Testis (tissue), 3 donors: Measurements from ENCODE around the gene SCAP. TPM values are rescaled to one million over a fixed set of nuclear protein-coding genes. Genes with fewer than 3 reads are reported as not detected.

Source experiments
- DNase-seq: peaks from one replicate; pipeline ENCODE4 v3.0.0-alpha.2; 2019
- H3K27ac ChIP-seq, 2 donors: fragments of 200-600 bp; sonication (generic); one replicate each; pipeline ENCODE4 v1.5.1; 2019
- H3K27me3 ChIP-seq: fragments of 200-600 bp; sonication (generic); one replicate; pipeline ENCODE4 v1.5.1; 2019
- H3K36me3 ChIP-seq: fragments of 200-600 bp; sonication (generic); one replicate; pipeline ENCODE4 v1.5.1; 2017; ENCODE audit warnings: low read depth; ENCODE audit errors: missing control alignments
- H3K4me1 ChIP-seq: fragments of 200-600 bp; sonication (generic); one replicate; pipeline ENCODE4 v1.5.1; 2019
- H3K4me3 ChIP-seq, 2 donors: fragments of 200-600 bp; sonication (generic); one replicate each; pipeline ENCODE4 v1.5.1; 2017 to 2019
- H3K9me3 ChIP-seq: fragments of 200-600 bp; sonication (generic); one replicate; pipeline ENCODE4 v1.5.1; 2017
- CTCF ChIP-seq, 3 experiments: fragments of 450-650 bp in 2 of 3; fragments of 200-600 bp in 1 of 3; sonication (generic) in 1 of 3; IDR thresholded peaks; one replicate each; pipeline ENCODE4 v1.5.1; 2016 to 2019; ENCODE audit warnings: antibody characterized with exemption in 3 of 3, mild to moderate bottlenecking in 2 of 3, moderate library complexity in 1 of 3
- POLR2A ChIP-seq: fragments of 450-650 bp; IDR thresholded peaks from one replicate; pipeline ENCODE4 v1.6.1; 2017; ENCODE audit warnings: antibody characterized with exemption, mild to moderate bottlenecking, moderate library complexity
- WGBS, 2 donors: methylation state at CpG; one replicate each; pipeline ENCODE4 v1.1.5; 2018; 5-methylcytosine and 5-hydroxymethylcytosine counted together
- intact Hi-C: fragments of 100-400 bp; cut with DNase I; formaldehyde crosslinking; loops from one replicate; pipeline ENCODE4 v1.15.1; 2023; ENCODE audit warnings: low total_unique reads
- polyA plus RNA-seq: library from polyadenylated mRNA; stranded (reverse); fragments of 350-450 nt; fragmentation: Illumina TruSeq; extraction: RNeasy Lipid Tissue Mini Kit (QIAGEN cat#74804); gene quantifications from one replicate; pipeline ENCODE4 v1.2.3, GENCODE V29; 2014; ENCODE audit warnings: low read depth, low replicate concordance; ENCODE audit not compliant: insufficient read depth
- total RNA-seq, 2 donors: library from RNA; depleted of rRNA; stranded (reverse); fragments of >200 nt; gene quantifications; one replicate each; pipeline ENCODE4 v1.2.3, GENCODE V29; 2016

The SCAP gene
- total and polyA plus RNA-seq, 3 donors from 2014 or later, result 120 to 313 (median 276) TPM

GRCh38 chr3:47407896-47408838 lies 67.6 kb downstream of the SCAP start:
- TF ChIP-seq POLR2A (no peak), CTCF (IDR thresholded peaks at IDR 0.05) (no peak)
- Histone ChIP-seq H3K4me3 (no peak overlapping the region), H3K36me3 (no peaks in the 10 kb centered on the region), H3K27me3 (no peaks in the 10 kb centered on the region), H3K27ac (no peak overlapping the region), H3K4me1 (peaks cover 29% of the 10 kb centered on the region), H3K9me3 (no peaks in the 10 kb centered on the region)
- DNase-seq, result no peak
- intact Hi-C loops, result no loop called here
- 86 to 93% methylated on average over 16 to 18 of the region's 18 CpGs for WGBS, 2 donors

GRCh38 chr3:47407237-47407636 lies 68.5 kb downstream of the SCAP start:
- H3K9me3 ChIP-seq, result no peaks in the 10 kb centered on the region
- no peak overlapping the region for H3K27ac ChIP-seq
- no peak for DNase-seq
- intact Hi-C loops, result no loop called here
- H3K27me3 ChIP-seq, result no peaks in the 10 kb centered on the region
- no peak overlapping the region for H3K4me3 ChIP-seq
- H3K36me3 ChIP-seq, result no peaks in the 10 kb centered on the region
- 88 to 98% methylated on average over 7 of the region's 7 CpGs for WGBS, 2 donors
- TF ChIP-seq POLR2A (no peak), CTCF (IDR thresholded peaks at IDR 0.05) (no peak)
- peaks cover 29% of the 10 kb centered on the region for H3K4me1 ChIP-seq

GRCh38 chr3:47406762-47407149 lies 69.0 kb downstream of the SCAP start:
- H3K27me3 ChIP-seq, result no peaks in the 10 kb centered on the region
- H3K4me3 ChIP-seq, result no peak overlapping the region
- H3K36me3 ChIP-seq, result no peaks in the 10 kb centered on the region
- 90 to 95% methylated on average over 4 to 9 of the region's 9 CpGs for WGBS, 2 donors
- DNase-seq, result no peak
- no peak overlapping the region for H3K27ac ChIP-seq
- intact Hi-C loops, result no loop called here
- H3K4me1 ChIP-seq, result peaks cover 29% of the 10 kb centered on the region
- no peak for TF ChIP-seq CTCF (IDR thresholded peaks at IDR 0.05)
- no peak for TF ChIP-seq POLR2A
- no peaks in the 10 kb centered on the region for H3K9me3 ChIP-seq

GRCh38 chr3:47405820-47406761 lies 69.7 kb downstream of the SCAP start:
- Histone ChIP-seq H3K36me3 (no peaks in the 10 kb centered on the region), H3K4me3 (no peak overlapping the region), H3K9me3 (no peaks in the 10 kb centered on the region), H3K27ac (peak overlapping the region; percentile 50 to 75), H3K4me1 (peaks cover 29% of the 10 kb centered on the region), H3K27me3 (no peaks in the 10 kb centered on the region)
- TF ChIP-seq POLR2A, result no peak
- TF ChIP-seq CTCF (IDR thresholded peaks at IDR 0.05), result no peak
- WGBS, 2 donors, result 84 to 93% methylated on average over 15 to 30 of the region's 31 CpGs
- intact Hi-C loops, result no loop called here
- DNase-seq, result no peak
